ENCODE results near the gene ELF1. TPM values are rescaled to one million over a fixed set of nuclear protein-coding genes. Genes with fewer than 3 reads are reported as not detected.

Gene ELF1
- total and polyA plus RNA-seq, 10 of the 15 experiments (the other 5 are each of a cell fraction or from before 2014, with no cell fraction given), result 43.3 to 97.6 (median 55.7) TPM

GRCh38 chr13:41013835-41014234, 5.3 kb downstream of the ELF1 start:
- H2AFZ ChIP-seq (ENCODE audit: control insufficient read depth, low read depth, low read length), result no peak overlapping the region
- H3K27ac ChIP-seq (ENCODE audit: control insufficient read depth, insufficient read depth), result no peak overlapping the region
- H3K4me2 ChIP-seq (ENCODE audit: control insufficient read depth, insufficient read depth), result peak overlapping the region; percentile 72
- H4K20me1 ChIP-seq (ENCODE audit: control insufficient read depth, insufficient read depth), result no peaks in the 10 kb centered on the region
- H3K9ac ChIP-seq (ENCODE audit: control insufficient read depth, insufficient read depth, low read length), result no peak overlapping the region
- peak overlapping the region; percentile 75 for H3K4me3 ChIP-seq
- BruUV-seq (replicated peaks), result no TSS peak
- intact Hi-C loops (cut with micrococcal nuclease; ENCODE audit: unreplicated experiment), result no loop called here
- SMC1A ChIA-PET (ENCODE audit: uncharacterized antibody, unreplicated experiment), result interaction anchor here (0.8 to 18.2 kb wide), 16 partner anchors 7 to 236 kb away, joined by 3 to 308 read pairs (median 8); no protein-coding TSS in a partner anchor
- TF ChIP-seq JUNB (IDR thresholded peaks at IDR 0.05) (peak; percentile 64), MYB (IDR thresholded peaks at IDR 0.05; ENCODE audit: borderline replicate concordance, low read depth, low read length) (no peak)
- DNase-seq (ENCODE audit: low read depth, low spot score) (no peak), FAIRE-seq (no peak), ATAC-seq (peak; percentile 46)
- CTCF ChIA-PET, result interaction anchor here (0.7 to 7.5 kb wide), 9 partner anchors 8 to 52 kb away, joined by 3 to 55 read pairs (median 5); no protein-coding TSS in a partner anchor
- RAD21 ChIA-PET (ENCODE audit: unreplicated experiment), result interaction anchor here (1.0 to 6.2 kb wide), 13 partner anchors 7 to 47 kb away, joined by 3 to 62 read pairs (median 11); no protein-coding TSS in a partner anchor
- peaks cover 18% of the 10 kb centered on the region for H3K4me1 ChIP-seq (ENCODE audit: control insufficient read depth, insufficient read depth, low read length)
- no peaks in the 10 kb centered on the region for H3K9me3 ChIP-seq (replicated peaks; ENCODE audit: control insufficient read depth, insufficient read depth, low read length)
- peaks cover 98% of the 10 kb centered on the region for H3K79me2 ChIP-seq (ENCODE audit: control insufficient read depth, insufficient read depth, low read length)
- WGBS (ENCODE audit: insufficient coverage, insufficient replicate concordance, low lambda C conversion rate, missing lambda C conversion rate), result 7% methylated on average over 2 of the region's 2 CpGs
- in situ Hi-C loops (cut with MboI), result no loop called here
- H3K27me3 ChIP-seq (replicated peaks in 1 of 2; ENCODE audit: control insufficient read depth in 2 of 2, insufficient read depth in 2 of 2, low read length in 1 of 2), result no peaks in the 10 kb centered on the region
- POLR2A ChIA-PET, result interaction anchor here (0.5 to 4.9 kb wide), 14 partner anchors 8 to 225 kb away, joined by 3 to 45 read pairs (median 4); partner anchors contain the start of gene SLC25A15
- H3K36me3 ChIP-seq (ENCODE audit: control insufficient read depth in 2 of 2, insufficient read depth in 2 of 2, low read length in 1 of 2), result peaks cover 0 to 5% of the 10 kb centered on the region in 2 experiments; a peak in 1 of 4 replicates

GRCh38 chr13:41012536-41012935, 6.6 kb downstream of the ELF1 start:
- Histone ChIP-seq H3K4me2 (ENCODE audit: control insufficient read depth, insufficient read depth) (peak overlapping the region; percentile 19), H3K9ac (ENCODE audit: control insufficient read depth, insufficient read depth, low read length) (no peak overlapping the region), H2AFZ (ENCODE audit: control insufficient read depth, low read depth, low read length) (no peak overlapping the region), H3K36me3 (ENCODE audit: control insufficient read depth in 2 of 2, insufficient read depth in 2 of 2, low read length in 1 of 2) (peaks cover 0 to 5% of the 10 kb centered on the region in 2 experiments; a peak in 1 of 4 replicates), H3K4me3 (no peak overlapping the region), H3K79me2 (ENCODE audit: control insufficient read depth, insufficient read depth, low read length) (peaks cover 98% of the 10 kb centered on the region), H4K20me1 (ENCODE audit: control insufficient read depth, insufficient read depth) (no peaks in the 10 kb centered on the region), H3K9me3 (replicated peaks; ENCODE audit: control insufficient read depth, insufficient read depth, low read length) (no peaks in the 10 kb centered on the region), H3K27ac (ENCODE audit: control insufficient read depth, insufficient read depth) (no peak overlapping the region), H3K4me1 (ENCODE audit: control insufficient read depth, insufficient read depth, low read length) (peaks cover 31% of the 10 kb centered on the region), H3K27me3 (replicated peaks in 1 of 2; ENCODE audit: control insufficient read depth in 2 of 2, insufficient read depth in 2 of 2, low read length in 1 of 2) (no peaks in the 10 kb centered on the region)
- WGBS (ENCODE audit: insufficient coverage, insufficient replicate concordance, low lambda C conversion rate, missing lambda C conversion rate), result 54% methylated on average over 2 of the region's 2 CpGs
- ChIA-PET SMC1A (ENCODE audit: uncharacterized antibody, unreplicated experiment) (interaction anchor here (1.0 to 18.2 kb wide), 10 partner anchors 6 to 60 kb away, joined by 4 to 308 read pairs (median 20); partner anchors contain the start of gene ELF1), CTCF (interaction anchor here (0.7 to 7.5 kb wide), 9 partner anchors 10 to 237 kb away, joined by 3 to 55 read pairs (median 5); no protein-coding TSS in a partner anchor), POLR2A (interaction anchor here (0.6 to 4.9 kb wide), 10 partner anchors 17 to 220 kb away, joined by 3 to 45 read pairs (median 4); no protein-coding TSS in a partner anchor), RAD21 (ENCODE audit: unreplicated experiment) (interaction anchor here (0.7 to 5.8 kb wide), 13 partner anchors 10 to 53 kb away, joined by 3 to 62 read pairs (median 6); partner anchors contain the start of gene WBP4)
- no TSS peak for BruUV-seq (replicated peaks)
- intact Hi-C loops (cut with micrococcal nuclease; ENCODE audit: unreplicated experiment) (no loop called here), in situ Hi-C loops (cut with MboI) (no loop called here)
- TF ChIP-seq POLR2AphosphoS5 (IDR thresholded peaks at IDR 0.05; ENCODE audit: low read length) (no peak), DPF2 (IDR thresholded peaks at IDR 0.05) (no peak), RCOR1 (conservative IDR thresholded peaks at IDR 0.05; ENCODE audit: low read depth, low read length) (no peak), SUZ12 (IDR thresholded peaks at IDR 0.05; ENCODE audit: unreplicated experiment) (no peak), ELK1 (IDR thresholded peaks at IDR 0.05; ENCODE audit: low read depth, low read length) (no peak), MEF2A (IDR thresholded peaks at IDR 0.05; ENCODE audit: insufficient read depth, low read depth, low read length) (no peak)
- no peak for FAIRE-seq
- no peak for ATAC-seq
- no peak for DNase-seq (ENCODE audit: low read depth, low spot score)
